ENCODE results near the gene GZF1.

The GZF1 gene

DNA sequence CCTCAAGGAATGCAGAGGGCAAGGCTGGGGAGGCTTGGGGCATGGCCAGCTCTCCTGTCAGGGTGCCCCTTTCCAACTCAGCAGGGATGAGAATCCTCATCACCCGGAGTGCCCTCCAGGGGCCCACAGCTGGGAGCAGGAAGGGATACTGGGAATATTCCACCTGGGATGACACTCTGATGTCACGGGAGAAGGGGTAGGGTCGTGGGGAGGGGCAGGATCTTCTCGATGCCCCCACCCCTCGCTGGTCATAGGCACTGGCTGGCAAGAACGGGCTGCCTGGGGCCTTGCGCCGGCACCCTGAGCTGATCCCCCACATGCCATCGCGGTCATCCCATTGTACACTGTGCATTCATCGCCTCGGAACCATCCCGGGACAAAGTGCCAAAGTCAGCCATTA is 22.0 kb upstream of the GZF1 start:
- H3K27me3 Mint-ChIP-seq (ENCODE audit: low read depth), result peaks cover 17% of the 10 kb centered on the region
- H3K36me3 Mint-ChIP-seq (ENCODE audit: low read depth), result no peaks in the 10 kb centered on the region
- no peak overlapping the region for H3K4me3 Mint-ChIP-seq
- H3K27ac Mint-ChIP-seq, result no peak overlapping the region
- no peaks in the 10 kb centered on the region for H3K9me3 Mint-ChIP-seq
- TF ChIP-seq, protein P1, sequence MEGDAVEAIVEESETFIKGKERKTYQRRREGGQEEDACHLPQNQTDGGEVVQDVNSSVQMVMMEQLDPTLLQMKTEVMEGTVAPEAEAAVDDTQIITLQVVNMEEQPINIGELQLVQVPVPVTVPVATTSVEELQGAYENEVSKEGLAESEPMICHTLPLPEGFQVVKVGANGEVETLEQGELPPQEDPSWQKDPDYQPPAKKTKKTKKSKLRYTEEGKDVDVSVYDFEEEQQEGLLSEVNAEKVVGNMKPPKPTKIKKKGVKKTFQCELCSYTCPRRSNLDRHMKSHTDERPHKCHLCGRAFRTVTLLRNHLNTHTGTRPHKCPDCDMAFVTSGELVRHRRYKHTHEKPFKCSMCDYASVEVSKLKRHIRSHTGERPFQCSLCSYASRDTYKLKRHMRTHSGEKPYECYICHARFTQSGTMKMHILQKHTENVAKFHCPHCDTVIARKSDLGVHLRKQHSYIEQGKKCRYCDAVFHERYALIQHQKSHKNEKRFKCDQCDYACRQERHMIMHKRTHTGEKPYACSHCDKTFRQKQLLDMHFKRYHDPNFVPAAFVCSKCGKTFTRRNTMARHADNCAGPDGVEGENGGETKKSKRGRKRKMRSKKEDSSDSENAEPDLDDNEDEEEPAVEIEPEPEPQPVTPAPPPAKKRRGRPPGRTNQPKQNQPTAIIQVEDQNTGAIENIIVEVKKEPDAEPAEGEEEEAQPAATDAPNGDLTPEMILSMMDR (IDR thresholded peaks at IDR 0.05; ENCODE audit: unreplicated experiment in 3 of 3), result no peak
- H3K4me1 Mint-ChIP-seq, result no peaks in the 10 kb centered on the region

GRCh38 chr20:23340524-23340923 is 21.5 kb upstream of the GZF1 start:
- no peak overlapping the region for H3K4me3 Mint-ChIP-seq
- TF ChIP-seq, protein P1 (IDR thresholded peaks at IDR 0.05; ENCODE audit: unreplicated experiment in 3 of 3), result peak; percentile 77 to 86 (median 78)
- H3K9me3 Mint-ChIP-seq, result no peaks in the 10 kb centered on the region
- H3K36me3 Mint-ChIP-seq (ENCODE audit: low read depth), result no peaks in the 10 kb centered on the region
- peaks cover 15% of the 10 kb centered on the region for H3K27me3 Mint-ChIP-seq (ENCODE audit: low read depth)
- H3K27ac Mint-ChIP-seq, result no peak overlapping the region
- H3K4me1 Mint-ChIP-seq, result no peaks in the 10 kb centered on the region

DNA sequence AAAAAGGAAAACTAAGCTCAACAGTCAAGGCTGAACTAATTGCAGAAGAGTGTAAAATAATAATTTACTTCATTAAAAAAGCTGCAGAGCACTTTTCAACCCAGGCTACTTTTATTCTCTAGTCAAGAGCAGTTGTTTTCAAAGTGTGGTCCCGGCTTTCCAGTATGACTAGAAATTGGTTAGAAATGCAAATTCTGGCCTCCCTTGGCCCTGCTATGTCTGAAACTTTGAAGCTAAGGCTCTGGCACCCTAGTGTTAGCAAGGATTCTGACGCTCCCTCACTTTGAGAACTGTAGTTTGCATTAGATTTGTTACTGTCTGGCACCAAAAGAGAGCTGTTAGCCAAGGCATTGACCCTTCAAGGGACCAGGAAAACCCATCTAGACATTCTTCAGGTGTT is 20.9 kb upstream of the GZF1 start:
- Mint-ChIP-seq H3K27me3 (ENCODE audit: low read depth) (peaks cover 14% of the 10 kb centered on the region), H3K4me1 (no peaks in the 10 kb centered on the region), H3K9me3 (no peaks in the 10 kb centered on the region), H3K36me3 (ENCODE audit: low read depth) (no peaks in the 10 kb centered on the region), H3K4me3 (no peak overlapping the region), H3K27ac (no peak overlapping the region)
- TF ChIP-seq, protein P1 (IDR thresholded peaks at IDR 0.05; ENCODE audit: unreplicated experiment in 3 of 3), result no peak

DNA sequence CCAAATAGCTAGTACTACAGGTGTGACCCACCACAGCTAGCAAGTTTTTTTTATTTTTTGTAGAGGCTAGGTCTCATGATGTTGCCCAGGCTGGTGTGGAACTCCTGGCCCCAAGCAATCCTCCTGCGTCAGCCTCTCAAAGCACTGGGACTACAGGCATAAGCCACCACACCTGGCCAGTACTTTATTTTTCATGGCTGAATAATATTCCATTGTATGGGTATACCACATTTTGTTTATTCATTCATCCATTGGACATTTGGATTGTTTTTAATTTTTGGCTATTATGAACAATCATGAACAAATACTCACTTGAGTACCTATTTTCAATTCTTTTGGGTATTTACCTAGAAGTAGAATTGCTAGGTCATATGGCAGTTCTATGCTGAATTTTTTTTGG is 18.4 kb upstream of the GZF1 start:
- Mint-ChIP-seq H3K27me3 (ENCODE audit: low read depth) (peaks cover 10% of the 10 kb centered on the region), H3K4me1 (peaks cover 17% of the 10 kb centered on the region), H3K27ac (no peak overlapping the region), H3K9me3 (no peaks in the 10 kb centered on the region), H3K4me3 (no peak overlapping the region), H3K36me3 (ENCODE audit: low read depth) (no peaks in the 10 kb centered on the region)
- TF ChIP-seq, protein P1 (IDR thresholded peaks at IDR 0.05; ENCODE audit: unreplicated experiment in 3 of 3), result no peak

GRCh38 chr20:23344336-23344735 is 17.6 kb upstream of the GZF1 start:
- Mint-ChIP-seq H3K4me1 (peaks cover 25% of the 10 kb centered on the region), H3K27ac (no peak overlapping the region)
- TF ChIP-seq, protein P1 (IDR thresholded peaks at IDR 0.05; ENCODE audit: unreplicated experiment in 3 of 3), result no peak

GRCh38 chr20:23346002-23346401 is 16.0 kb upstream of the GZF1 start:
- Mint-ChIP-seq H3K27ac (no peak overlapping the region), H3K4me1 (peaks cover 28% of the 10 kb centered on the region), H3K27me3 (ENCODE audit: low read depth) (peaks cover 7% of the 10 kb centered on the region), H3K36me3 (ENCODE audit: low read depth) (no peaks in the 10 kb centered on the region), H3K4me3 (no peak overlapping the region), H3K9me3 (no peaks in the 10 kb centered on the region)
- TF ChIP-seq, protein P1 (IDR thresholded peaks at IDR 0.05; ENCODE audit: unreplicated experiment in 3 of 3), result no peak

More at GRCh38 chr20:23344336-23344735, 17.6 kb upstream of the GZF1 start:
- peaks cover 10% of the 10 kb centered on the region for H3K27me3 Mint-ChIP-seq (ENCODE audit: low read depth)
- H3K4me3 Mint-ChIP-seq, result no peak overlapping the region
- H3K9me3 Mint-ChIP-seq, result no peaks in the 10 kb centered on the region
- H3K36me3 Mint-ChIP-seq (ENCODE audit: low read depth), result no peaks in the 10 kb centered on the region

Data from nephron (organoid).